ENCODE data around the gene KARS1. TPM values are rescaled to one million over a fixed set of nuclear protein-coding genes. Genes with fewer than 3 reads are reported as not detected.

KARS1 gene
- total and polyA plus RNA-seq, 11 donors, result 93.2 to 154 (median 129) TPM

GRCh38 chr16:75660321-75660720, 12.9 kb upstream of the KARS1 start:
- no peak for ATAC-seq
- Histone ChIP-seq H3K4me3 (no peak overlapping the region), H3K27me3 (no peaks in the 10 kb centered on the region), H3K4me1 (peaks cover 0 to 25% (median 11%) of the 10 kb centered on the region in 12 donors), H3K9me3 (no peaks in the 10 kb centered on the region), H3K36me3 (peaks cover 0 to 63% (median 53%) of the 10 kb centered on the region in 9 donors), H3K27ac (peak overlapping the region in 2 of 12 donors; percentile 12 to 17)
- intact Hi-C loops (cut with DNase I), result no loop called here
- WGBS, 4 donors, result 81 to 96% (median 91%) methylated on average over 2 to 6 of the region's 6 CpGs
- no peak for DNase-seq
- TF ChIP-seq CTCF (IDR thresholded peaks at IDR 0.05) (no peak), POLR2A (IDR thresholded peaks at IDR 0.05) (no peak)

- peaks cover 0 to 76% (median 70%) of the 10 kb centered on the region in 9 donors for H3K36me3 ChIP-seq
- no peak overlapping the region for H3K27ac ChIP-seq
- WGBS, 4 donors, result 71 to 94% (median 85%) methylated on average over 2 of the region's 2 CpGs
Measured at GRCh38 chr16:75658175-75658574, 10.7 kb upstream of the KARS1 start.

GRCh38 chr16:75653922-75654321, 6.5 kb upstream of the KARS1 start:
- 30 to 39% (median 34%) methylated on average over 1 of the region's 1 CpG for WGBS, 4 donors
- Histone ChIP-seq H3K36me3 (peaks cover 0 to 53% (median 49%) of the 10 kb centered on the region in 9 donors), H3K9me3 (no peaks in the 10 kb centered on the region), H3K27ac (no peak overlapping the region), H3K27me3 (no peaks in the 10 kb centered on the region), H3K4me3 (no peak overlapping the region), H3K4me1 (peaks cover 8 to 52% (median 48%) of the 10 kb centered on the region in 12 donors)
- DNase-seq, result no peak
- TF ChIP-seq POLR2A (IDR thresholded peaks at IDR 0.05) (no peak), CTCF (IDR thresholded peaks at IDR 0.05) (no peak)
- no peak for ATAC-seq
- intact Hi-C loops (cut with DNase I), result loop anchor here in 5 of 10 donors (10.0 kb wide), 1 partner anchor 111 kb away; no protein-coding TSS in a partner anchor

More at GRCh38 chr16:75658175-75658574, 10.7 kb upstream of the KARS1 start:
- no peak overlapping the region for H3K4me3 ChIP-seq
- ATAC-seq (no peak), DNase-seq (no peak)
- H3K27me3 ChIP-seq, result no peaks in the 10 kb centered on the region
- no peaks in the 10 kb centered on the region for H3K9me3 ChIP-seq
- no peak for TF ChIP-seq CTCF (IDR thresholded peaks at IDR 0.05)
- TF ChIP-seq POLR2A (IDR thresholded peaks at IDR 0.05), result no peak
- peaks cover 0 to 32% (median 23%) of the 10 kb centered on the region in 12 donors for H3K4me1 ChIP-seq
- intact Hi-C loops (cut with DNase I), result loop anchor here in 5 of 10 donors (10.0 kb wide), 1 partner anchor 107 kb away; no protein-coding TSS in a partner anchor

- ATAC-seq, result peak; percentile 57 to 79 (median 62)
Measured at GRCh38 chr16:75648265-75649076, 1.0 kb upstream of the KARS1 start.

More at GRCh38 chr16:75648265-75649076, 1.0 kb upstream of the KARS1 start:
- Histone ChIP-seq H3K9me3 (no peaks in the 10 kb centered on the region), H3K27me3 (no peaks in the 10 kb centered on the region), H3K4me3 (peak overlapping the region; percentile 85 to 99 (median 95)), H3K36me3 (peaks cover 0 to 26% (median 19%) of the 10 kb centered on the region in 9 donors), H3K4me1 (peaks cover 21 to 73% (median 56%) of the 10 kb centered on the region in 12 donors), H3K27ac (peak overlapping the region; percentile 93 to 99 (median 97))
- peak in 1 of 12 donors; percentile 17 for TF ChIP-seq CTCF (IDR thresholded peaks at IDR 0.05)
- TF ChIP-seq POLR2A (IDR thresholded peaks at IDR 0.05), result no peak
- 0 to 1% (median 0%) methylated on average over 33 to 62 of the region's 62 CpGs for WGBS, 4 donors
- DNase-seq, result peak; percentile 85 to 90 (median 86)
- intact Hi-C loops (cut with DNase I), result loop anchor here in 3 of 10 donors (1.0 to 10.0 kb wide), 3 partner anchors 114 to 116 kb away; no protein-coding TSS in a partner anchor

Measured in heart left ventricle (tissue), 16 donors.